ENCODE measurements around the gene PPP1R3A. TPM values are rescaled to one million over a fixed set of nuclear protein-coding genes. Genes with fewer than 3 reads are reported as not detected.

The PPP1R3A gene
- total and polyA plus RNA-seq, 2 donors (not counting 1 experiment from before 2014, with no cell fraction given), result not detected

DNA sequence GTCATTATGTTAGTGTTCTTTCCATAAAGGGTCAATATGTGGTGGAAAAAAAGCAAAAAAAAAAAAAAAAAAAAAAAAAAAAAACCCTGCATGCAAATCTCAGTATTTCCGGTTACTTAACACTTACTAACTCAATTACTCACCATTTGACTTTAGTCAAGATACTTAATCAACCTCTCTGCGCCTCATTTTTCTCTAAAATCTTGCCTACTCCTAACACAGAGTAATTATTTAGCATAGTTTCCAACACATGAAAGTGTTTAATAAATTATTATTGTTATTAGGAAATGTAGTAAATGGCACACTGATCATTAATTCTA, 27.8 kb downstream of the PPP1R3A start:
- intact Hi-C loops (cut with micrococcal nuclease), result no loop called here
- CTCF ChIA-PET, result no interaction called here

DNA sequence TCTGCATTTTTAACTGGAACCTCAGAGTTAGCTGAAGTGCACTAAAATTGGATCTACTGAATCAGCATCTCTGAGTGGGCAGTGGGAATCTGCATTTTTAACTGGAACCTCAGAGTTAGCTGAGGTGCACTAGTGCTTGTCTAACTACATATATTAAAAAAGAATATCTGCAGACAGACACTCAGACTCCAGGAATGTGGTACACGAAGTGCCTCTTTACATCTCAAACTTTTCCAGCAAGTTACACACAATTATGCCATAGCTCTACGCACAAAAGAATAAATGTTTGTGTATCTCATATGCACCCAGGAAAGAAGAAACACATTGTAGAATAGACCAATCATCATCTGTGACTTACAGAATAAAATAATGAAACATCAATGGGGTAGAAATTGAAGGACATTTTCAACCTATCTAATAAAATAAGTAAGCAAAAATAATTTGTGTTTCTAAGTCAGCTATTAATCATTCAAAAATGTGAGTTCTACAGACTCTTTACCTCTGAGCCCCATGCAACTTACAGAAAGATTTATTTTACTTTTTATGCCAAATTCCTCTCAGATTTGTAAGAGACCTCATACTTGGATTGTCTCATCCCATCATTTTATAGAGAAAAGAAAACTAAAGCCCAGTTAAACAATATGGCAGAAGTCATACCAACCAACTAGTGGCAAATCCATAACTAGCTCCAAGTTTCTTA, 28.3 kb downstream of the PPP1R3A start:
- WGBS (ENCODE audit: insufficient coverage), result no CpG with 5 or more reads among the region's 2 CpGs
- H3K4me3 ChIP-seq (ENCODE audit: control extremely low read depth in 1 of 5, extremely low read depth in 1 of 5, insufficient read depth in 1 of 5, low read depth in 2 of 5, low read length in 4 of 5), result no peak overlapping the region
- no peaks in the 10 kb centered on the region for H3K79me2 ChIP-seq (ENCODE audit: control insufficient read depth, insufficient read depth, low read length)
- Mint-ChIP-seq H3K27me3 (no peaks in the 10 kb centered on the region), H3K27ac (no peak overlapping the region), H3K9me3 (ENCODE audit: insufficient read depth) (peaks cover 2% of the 10 kb centered on the region), H3K4me1 (no peaks in the 10 kb centered on the region), H3K4me3 (no peak overlapping the region)
- TF ChIP-seq EZH2 (IDR thresholded peaks at IDR 0.05; ENCODE audit: borderline replicate concordance, insufficient read depth, low read depth, low read length, poor library complexity, severe bottlenecking) (no peak), CTCF (IDR thresholded peaks at IDR 0.05) (no peak)
- H3K4me2 ChIP-seq (replicated peaks; ENCODE audit: low read depth, low read length, poor library complexity, severe bottlenecking), result no peak overlapping the region
- DNase-seq (no peak), ATAC-seq (ENCODE audit: low read depth) (no peak)
- no peaks in the 10 kb centered on the region for H3K4me1 ChIP-seq (ENCODE audit: control insufficient read depth in 2 of 2, insufficient read depth in 2 of 2, low read length in 2 of 2)
- H3K27ac ChIP-seq (ENCODE audit: low read length in 2 of 2), result no peak overlapping the region
- ChIA-PET CTCF (no interaction called here), POLR2A (no interaction called here)
- no peaks in the 10 kb centered on the region for H4K20me1 ChIP-seq (ENCODE audit: control insufficient read depth, insufficient read depth, low read length, poor library complexity, severe bottlenecking)
- no peaks in the 10 kb centered on the region for H3K9me3 ChIP-seq (ENCODE audit: control extremely low read depth in 1 of 3, control insufficient read depth in 2 of 3, insufficient read depth in 1 of 3, low read length in 2 of 3)
- H3K27me3 ChIP-seq (replicated peaks in 1 of 4; ENCODE audit: control extremely low read depth in 1 of 4, control insufficient read depth in 3 of 4, insufficient read depth in 4 of 4, low read length in 3 of 4), result no peaks in the 10 kb centered on the region
- H3K9ac ChIP-seq (ENCODE audit: low read length), result no peak overlapping the region
- intact Hi-C loops (cut with micrococcal nuclease), result no loop called here
- H2AFZ ChIP-seq (ENCODE audit: insufficient read depth, low read depth, low read length, poor library complexity, severe bottlenecking), result no peak overlapping the region
- H3K36me3 ChIP-seq (replicated peaks in 1 of 2; ENCODE audit: control extremely low read depth in 1 of 2, control insufficient read depth in 1 of 2, extremely low read depth in 1 of 2, insufficient read depth in 2 of 2, low read length in 1 of 2), result no peaks in the 10 kb centered on the region

More for the DNA sequence above, 27.8 kb downstream of the PPP1R3A start:
- H3K27ac Mint-ChIP-seq, result no peak overlapping the region
- H3K4me1 Mint-ChIP-seq, result no peaks in the 10 kb centered on the region
- H3K27me3 ChIP-seq (replicated peaks in 1 of 4; ENCODE audit: control extremely low read depth in 1 of 4, control insufficient read depth in 3 of 4, insufficient read depth in 4 of 4, low read length in 3 of 4), result no peaks in the 10 kb centered on the region
- H3K9me3 ChIP-seq (ENCODE audit: control extremely low read depth in 1 of 3, control insufficient read depth in 2 of 3, insufficient read depth in 1 of 3, low read length in 2 of 3), result no peaks in the 10 kb centered on the region
- no peak overlapping the region for H3K27ac ChIP-seq (ENCODE audit: low read length in 2 of 2)
- H3K4me3 Mint-ChIP-seq, result no peak overlapping the region
- DNase-seq (no peak), ATAC-seq (ENCODE audit: low read depth) (no peak)
- no CpG with 5 or more reads among the region's 2 CpGs for WGBS (ENCODE audit: insufficient coverage)
- H3K9me3 Mint-ChIP-seq (ENCODE audit: insufficient read depth), result peaks cover 2% of the 10 kb centered on the region
- no peaks in the 10 kb centered on the region for H3K27me3 Mint-ChIP-seq
- H3K79me2 ChIP-seq (ENCODE audit: control insufficient read depth, insufficient read depth, low read length), result no peaks in the 10 kb centered on the region
- H3K4me2 ChIP-seq (replicated peaks; ENCODE audit: low read depth, low read length, poor library complexity, severe bottlenecking), result no peak overlapping the region
- no peak overlapping the region for H2AFZ ChIP-seq (ENCODE audit: insufficient read depth, low read depth, low read length, poor library complexity, severe bottlenecking)
- H3K4me1 ChIP-seq (ENCODE audit: control insufficient read depth in 2 of 2, insufficient read depth in 2 of 2, low read length in 2 of 2), result no peaks in the 10 kb centered on the region
- H4K20me1 ChIP-seq (ENCODE audit: control insufficient read depth, insufficient read depth, low read length, poor library complexity, severe bottlenecking), result no peaks in the 10 kb centered on the region
- H3K4me3 ChIP-seq (ENCODE audit: control extremely low read depth in 1 of 5, extremely low read depth in 1 of 5, insufficient read depth in 1 of 5, low read depth in 2 of 5, low read length in 4 of 5), result no peak overlapping the region
- no peak overlapping the region for H3K9ac ChIP-seq (ENCODE audit: low read length)
- no peak for TF ChIP-seq CTCF (IDR thresholded peaks at IDR 0.05)
- TF ChIP-seq EZH2 (IDR thresholded peaks at IDR 0.05; ENCODE audit: borderline replicate concordance, insufficient read depth, low read depth, low read length, poor library complexity, severe bottlenecking), result no peak
- H3K36me3 ChIP-seq (replicated peaks in 1 of 2; ENCODE audit: control extremely low read depth in 1 of 2, control insufficient read depth in 1 of 2, extremely low read depth in 1 of 2, insufficient read depth in 2 of 2, low read length in 1 of 2), result no peaks in the 10 kb centered on the region
- POLR2A ChIA-PET, result no interaction called here

All from B cell (primary cell).